ENCODE measurements around the gene DUSP16.
"Not testable (repeated sequence)": the region's sequence is repeated elsewhere in the genome, so short reads cannot be mapped to it uniquely, and the experiment has no call there.

DUSP16 gene

GRCh38 chr12:12524128-12524527 lies 38.5 kb downstream of the DUSP16 start:
- H3K4me3 ChIP-seq (ENCODE audit: low read length): no peak overlapping the region
- no peaks in the 10 kb centered on the region for H3K9me3 ChIP-seq (ENCODE audit: control insufficient read depth, low read length)
- H3K36me3 ChIP-seq (ENCODE audit: control insufficient read depth, insufficient read depth, low read length): no peaks in the 10 kb centered on the region
- H3K4me1 ChIP-seq (ENCODE audit: control insufficient read depth, insufficient read depth, low read length): peaks cover 61% of the 10 kb centered on the region
- H3K27me3 ChIP-seq (ENCODE audit: control insufficient read depth, insufficient read depth, low read length): no peaks in the 10 kb centered on the region
- no peak overlapping the region for H3K9ac ChIP-seq (ENCODE audit: low read length)

DNA sequence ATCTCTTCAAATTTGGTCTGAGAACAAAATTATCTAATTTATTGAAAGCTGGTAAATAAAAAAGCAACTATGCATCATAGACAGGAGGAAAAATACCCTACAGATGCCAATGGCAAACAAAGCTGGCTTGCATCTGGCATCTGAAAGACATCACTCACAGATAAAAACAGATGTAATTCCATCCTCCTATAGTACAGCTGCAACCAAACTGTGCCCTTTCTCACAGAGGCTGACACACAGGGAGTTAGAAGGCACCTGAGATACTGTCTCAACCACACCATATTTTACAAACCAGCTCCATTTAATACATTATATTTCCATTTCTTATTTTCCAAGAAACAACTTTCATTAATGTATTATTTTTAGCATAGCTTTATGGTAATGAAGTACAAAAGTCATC lies 39.4 kb downstream of the DUSP16 start:
- Histone ChIP-seq H3K9me3 (ENCODE audit: control insufficient read depth, low read length) (no peaks in the 10 kb centered on the region), H3K4me1 (ENCODE audit: control insufficient read depth, insufficient read depth, low read length) (peaks cover 59% of the 10 kb centered on the region), H3K4me3 (ENCODE audit: low read length) (no peak overlapping the region), H3K9ac (ENCODE audit: low read length) (no peak overlapping the region), H3K27me3 (ENCODE audit: control insufficient read depth, insufficient read depth, low read length) (no peaks in the 10 kb centered on the region), H3K36me3 (ENCODE audit: control insufficient read depth, insufficient read depth, low read length) (no peaks in the 10 kb centered on the region)

GRCh38 chr12:12522657-12523056 lies 40.0 kb downstream of the DUSP16 start:
- H3K9ac ChIP-seq (ENCODE audit: low read length); H3K27me3 ChIP-seq (ENCODE audit: control insufficient read depth, insufficient read depth, low read length); H3K9me3 ChIP-seq (ENCODE audit: control insufficient read depth, low read length); H3K36me3 ChIP-seq (ENCODE audit: control insufficient read depth, insufficient read depth, low read length); H3K4me3 ChIP-seq (ENCODE audit: low read length): not testable (repeated sequence)
- H3K4me1 ChIP-seq (ENCODE audit: control insufficient read depth, insufficient read depth, low read length): peaks cover 59% of the 10 kb centered on the region

- H3K9me3 ChIP-seq (ENCODE audit: control insufficient read depth, low read length): no peaks in the 10 kb centered on the region
- peaks cover 62% of the 10 kb centered on the region for H3K4me1 ChIP-seq (ENCODE audit: control insufficient read depth, insufficient read depth, low read length)
- no peak overlapping the region for H3K9ac ChIP-seq (ENCODE audit: low read length)
- no peaks in the 10 kb centered on the region for H3K36me3 ChIP-seq (ENCODE audit: control insufficient read depth, insufficient read depth, low read length)
- H3K27me3 ChIP-seq (ENCODE audit: control insufficient read depth, insufficient read depth, low read length): no peaks in the 10 kb centered on the region
- no peak overlapping the region for H3K4me3 ChIP-seq (ENCODE audit: low read length)
Observed at GRCh38 chr12:12521888-12522287, 40.8 kb downstream of the DUSP16 start.

GRCh38 chr12:12521044-12521485 lies 41.6 kb downstream of the DUSP16 start:
- Histone ChIP-seq H3K4me1 (ENCODE audit: control insufficient read depth, insufficient read depth, low read length) (peaks cover 59% of the 10 kb centered on the region), H3K27me3 (ENCODE audit: control insufficient read depth, insufficient read depth, low read length) (no peaks in the 10 kb centered on the region), H3K4me3 (ENCODE audit: low read length) (no peak overlapping the region), H3K36me3 (ENCODE audit: control insufficient read depth, insufficient read depth, low read length) (no peaks in the 10 kb centered on the region), H3K9ac (ENCODE audit: low read length) (no peak overlapping the region), H3K9me3 (ENCODE audit: control insufficient read depth, low read length) (no peaks in the 10 kb centered on the region)

GRCh38 chr12:12520273-12520672 lies 42.4 kb downstream of the DUSP16 start:
- H3K9ac ChIP-seq (ENCODE audit: low read length): no peak overlapping the region
- no peaks in the 10 kb centered on the region for H3K36me3 ChIP-seq (ENCODE audit: control insufficient read depth, insufficient read depth, low read length)
- no peaks in the 10 kb centered on the region for H3K27me3 ChIP-seq (ENCODE audit: control insufficient read depth, insufficient read depth, low read length)
- H3K9me3 ChIP-seq (ENCODE audit: control insufficient read depth, low read length): no peaks in the 10 kb centered on the region
- H3K4me3 ChIP-seq (ENCODE audit: low read length): no peak overlapping the region
- H3K4me1 ChIP-seq (ENCODE audit: control insufficient read depth, insufficient read depth, low read length): peaks cover 59% of the 10 kb centered on the region

- Histone ChIP-seq H3K9ac (ENCODE audit: low read length) (no peak overlapping the region), H3K9me3 (ENCODE audit: control insufficient read depth, low read length) (no peaks in the 10 kb centered on the region), H3K4me3 (ENCODE audit: low read length) (no peak overlapping the region), H3K4me1 (ENCODE audit: control insufficient read depth, insufficient read depth, low read length) (peaks cover 59% of the 10 kb centered on the region), H3K27me3 (ENCODE audit: control insufficient read depth, insufficient read depth, low read length) (no peaks in the 10 kb centered on the region), H3K36me3 (ENCODE audit: control insufficient read depth, insufficient read depth, low read length) (no peaks in the 10 kb centered on the region)
Observed at GRCh38 chr12:12519354-12519998, 43.2 kb downstream of the DUSP16 start.

DNA sequence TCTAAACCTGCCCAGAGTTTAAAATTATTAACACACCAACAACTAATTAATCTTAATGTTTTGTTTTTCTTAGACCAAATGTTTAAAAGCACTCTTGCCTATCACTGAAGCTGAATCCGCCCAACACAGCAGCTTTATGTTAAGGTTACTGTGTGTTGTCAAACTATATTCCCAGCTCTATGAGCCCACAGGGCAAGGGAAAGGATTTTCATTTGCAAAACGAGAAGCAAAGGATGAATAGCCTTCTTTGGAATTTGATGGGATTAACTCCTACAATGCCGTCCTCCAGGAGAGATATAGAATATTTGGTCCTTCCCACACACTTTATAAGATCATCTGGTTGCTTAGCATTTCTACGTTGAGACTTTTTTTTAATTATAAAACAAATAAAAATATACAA lies 43.7 kb downstream of the DUSP16 start:
- Histone ChIP-seq H3K27me3 (ENCODE audit: control insufficient read depth, insufficient read depth, low read length) (no peaks in the 10 kb centered on the region), H3K36me3 (ENCODE audit: control insufficient read depth, insufficient read depth, low read length) (no peaks in the 10 kb centered on the region), H3K4me1 (ENCODE audit: control insufficient read depth, insufficient read depth, low read length) (peaks cover 59% of the 10 kb centered on the region), H3K9me3 (ENCODE audit: control insufficient read depth, low read length) (no peaks in the 10 kb centered on the region), H3K4me3 (ENCODE audit: low read length) (no peak overlapping the region), H3K9ac (ENCODE audit: low read length) (no peak overlapping the region)

DNA sequence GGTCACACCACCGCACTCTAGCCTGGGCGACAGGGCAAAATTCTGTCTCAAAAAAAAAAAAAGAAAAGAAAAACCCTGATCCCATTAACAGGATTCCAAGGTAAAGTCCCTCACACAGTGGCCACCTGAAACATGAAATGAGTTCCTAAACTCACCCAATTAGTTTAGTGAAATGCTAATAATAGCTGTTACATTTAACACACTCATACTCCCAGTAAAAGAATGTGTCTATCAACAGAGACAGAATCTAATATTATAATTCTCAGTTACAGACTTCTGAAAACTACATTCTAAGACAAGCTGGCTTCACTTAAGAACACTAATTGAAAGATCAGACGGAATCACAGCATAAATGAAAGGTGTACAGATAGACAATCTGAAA lies 44.2 kb downstream of the DUSP16 start:
- Histone ChIP-seq H3K9me3 (ENCODE audit: control insufficient read depth, low read length) (no peaks in the 10 kb centered on the region), H3K4me1 (ENCODE audit: control insufficient read depth, insufficient read depth, low read length) (peaks cover 59% of the 10 kb centered on the region), H3K4me3 (ENCODE audit: low read length) (no peak overlapping the region), H3K27me3 (ENCODE audit: control insufficient read depth, insufficient read depth, low read length) (no peaks in the 10 kb centered on the region), H3K9ac (ENCODE audit: low read length) (no peak overlapping the region), H3K36me3 (ENCODE audit: control insufficient read depth, insufficient read depth, low read length) (no peaks in the 10 kb centered on the region)

GRCh38 chr12:12513416-12514006 lies 49.2 kb downstream of the DUSP16 start:
- no peak overlapping the region for H3K9ac ChIP-seq (ENCODE audit: low read length)
- no peak overlapping the region for H3K4me3 ChIP-seq (ENCODE audit: low read length)
- H3K4me1 ChIP-seq (ENCODE audit: control insufficient read depth, insufficient read depth, low read length): peaks cover 17% of the 10 kb centered on the region
- H3K9me3 ChIP-seq (ENCODE audit: control insufficient read depth, low read length): no peaks in the 10 kb centered on the region
- no peaks in the 10 kb centered on the region for H3K36me3 ChIP-seq (ENCODE audit: control insufficient read depth, insufficient read depth, low read length)
- no peaks in the 10 kb centered on the region for H3K27me3 ChIP-seq (ENCODE audit: control insufficient read depth, insufficient read depth, low read length)

DNA sequence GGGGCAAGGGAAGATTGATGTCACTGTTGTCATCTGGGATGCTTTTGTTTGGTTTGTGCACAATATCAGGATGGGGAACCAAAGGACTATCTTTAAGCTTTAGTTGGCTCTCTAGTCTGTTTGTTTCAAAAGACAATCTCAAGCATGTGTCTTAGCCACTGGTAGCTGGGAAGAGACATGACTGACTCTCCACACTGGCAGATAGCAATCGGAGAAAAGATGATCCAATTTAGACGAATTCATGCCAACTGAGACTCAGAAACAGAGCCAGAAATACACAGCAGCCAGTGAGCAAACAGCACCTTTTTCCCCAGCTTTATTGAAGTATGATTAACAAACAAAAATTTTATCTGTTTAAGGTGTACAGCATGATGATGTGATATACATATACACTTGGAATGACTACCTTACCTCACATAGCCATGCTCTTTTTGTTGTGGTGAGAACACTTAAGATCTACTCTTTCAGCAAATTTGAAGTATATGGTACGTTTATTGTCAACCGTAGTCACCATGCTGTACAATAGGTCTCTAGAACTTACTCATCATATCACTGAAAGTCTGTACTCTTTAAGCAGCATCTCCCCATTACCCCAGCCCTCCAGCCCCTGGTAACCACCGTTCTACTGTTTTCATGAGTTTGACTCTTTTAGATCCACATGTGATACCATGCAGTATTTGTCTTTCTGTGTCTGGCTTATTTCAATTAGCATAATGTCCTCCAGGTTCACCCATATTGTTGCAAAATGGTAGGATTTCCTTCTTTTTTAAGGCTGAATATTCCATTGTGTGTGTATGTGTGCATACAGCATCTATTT lies 50.6 kb downstream of the DUSP16 start:
- H3K4me3 ChIP-seq (ENCODE audit: low read length): no peak overlapping the region
- H3K9ac ChIP-seq (ENCODE audit: low read length): no peak overlapping the region
- H3K4me1 ChIP-seq (ENCODE audit: control insufficient read depth, insufficient read depth, low read length): peaks cover 3% of the 10 kb centered on the region

GRCh38 chr12:12511021-12511783 lies 51.5 kb downstream of the DUSP16 start:
- Histone ChIP-seq H3K9ac (ENCODE audit: low read length) (no peak overlapping the region), H3K9me3 (ENCODE audit: control insufficient read depth, low read length) (no peaks in the 10 kb centered on the region), H3K4me3 (ENCODE audit: low read length) (no peak overlapping the region), H3K27me3 (ENCODE audit: control insufficient read depth, insufficient read depth, low read length) (no peaks in the 10 kb centered on the region), H3K36me3 (ENCODE audit: control insufficient read depth, insufficient read depth, low read length) (no peaks in the 10 kb centered on the region), H3K4me1 (ENCODE audit: control insufficient read depth, insufficient read depth, low read length) (peaks cover 6% of the 10 kb centered on the region)

More for the DNA sequence above, 50.6 kb downstream of the DUSP16 start:
- H3K9me3 ChIP-seq (ENCODE audit: control insufficient read depth, low read length): no peaks in the 10 kb centered on the region
- no peaks in the 10 kb centered on the region for H3K36me3 ChIP-seq (ENCODE audit: control insufficient read depth, insufficient read depth, low read length)
- H3K27me3 ChIP-seq (ENCODE audit: control insufficient read depth, insufficient read depth, low read length): no peaks in the 10 kb centered on the region

Data from mucosa of stomach (tissue), 1 donor.